Activated B cell treated with CpG ODN at 0.5 μM for 24 hours (primary cell): ENCODE results near the gene BTC. TPM values are rescaled to one million over a fixed set of nuclear protein-coding genes. Genes with fewer than 3 reads are reported as not detected.
A peak's percentile ranks its signal among the peaks of the same experiment; 100 is the strongest.

Experiments
- ATAC-seq: fragments of 200-7000 bp; cut with Tn5 transposase; one replicate; pipeline ENCODE4 v1.10.0; 2021; ENCODE audit warnings: low read depth, mild to moderate bottlenecking, moderate library complexity
- CTCF ChIA-PET: fragments of 350-600 bp; sonication (Branson Sonifier 250); formaldehyde crosslinking; loops from one replicate; lab custom pipeline; 2021; ENCODE audit warnings: antibody characterized with exemption; lab: Charles Lee
- POLR2A ChIA-PET: fragments of 350-600 bp; sonication (Branson Sonifier 250); formaldehyde crosslinking; loops from one replicate; lab custom pipeline; 2021; ENCODE audit warnings: antibody characterized with exemption; lab: Charles Lee
- DNase-seq: peaks from one replicate; pipeline ENCODE4 v3.0.0; 2022
- H3K27ac Mint-ChIP-seq: one replicate; pipeline ENCODE4 v1.8.0; 2020; ENCODE audit warnings: mixed read lengths
- H3K27me3 Mint-ChIP-seq: one replicate; pipeline ENCODE4 v1.8.0; 2021; ENCODE audit warnings: mixed read lengths
- H3K36me3 Mint-ChIP-seq: one replicate; pipeline ENCODE4 v1.8.0; 2021; ENCODE audit warnings: low read depth, mixed read lengths
- H3K4me1 Mint-ChIP-seq: one replicate; pipeline ENCODE4 v1.8.0; 2021; ENCODE audit warnings: mixed read lengths
- H3K4me3 Mint-ChIP-seq: one replicate; pipeline ENCODE4 v1.8.0; 2020; ENCODE audit warnings: mild to moderate bottlenecking, mixed read lengths
- H3K9me3 Mint-ChIP-seq: one replicate; pipeline ENCODE4 v1.8.0; 2020; ENCODE audit warnings: mixed read lengths
- intact Hi-C: fragments of 100-400 bp; cut with micrococcal nuclease; formaldehyde crosslinking; loops from one replicate; pipeline ENCODE4 v1.15.1; 2024
- total RNA-seq: library from RNA; stranded (reverse); gene quantifications from 2 replicates; pipeline ENCODE4 v1.2.3, GENCODE V29; 2022
- TF ChIP-seq, protein P1 (sequence below): fragments of 200-600 bp; IDR thresholded peaks from one replicate; pipeline ENCODE4 v1.8.0; 2022; ENCODE audit warnings: antibody characterized with exemption, mild to moderate bottlenecking

Gene BTC
- total RNA-seq, 1 donor from 2014 or later = not detected

DNA sequence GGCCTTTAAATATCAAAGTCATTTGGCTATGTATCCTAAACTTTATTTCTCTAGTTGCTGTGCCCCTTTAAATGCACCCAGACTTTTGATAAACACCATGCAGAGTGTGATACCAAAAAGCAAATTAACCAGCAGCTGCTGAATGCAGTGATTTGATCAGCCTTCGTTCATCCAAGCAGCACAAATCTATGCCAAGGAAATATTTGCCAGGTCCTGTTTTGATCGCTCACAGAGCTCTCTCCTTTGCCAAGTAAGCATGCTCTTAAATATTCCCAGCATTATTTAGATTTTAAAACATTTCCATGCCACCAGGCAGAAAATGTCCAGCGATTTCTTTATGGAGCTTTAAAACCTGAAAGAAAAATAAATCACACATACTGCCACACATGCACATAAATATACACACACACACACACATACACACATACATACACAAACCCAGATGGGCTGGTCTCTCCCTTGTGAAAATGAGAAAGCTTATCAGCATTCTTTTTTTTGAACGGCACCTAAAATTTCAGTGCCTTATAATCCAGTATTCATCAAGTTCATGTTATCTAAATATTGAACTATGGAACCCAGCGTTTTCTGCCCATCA lies 35.7 kb downstream of the BTC start:
- Mint-ChIP-seq H3K36me3 (no peaks in the 10 kb centered on the region), H3K27ac (no peak overlapping the region), H3K4me3 (no peak overlapping the region), H3K4me1 (no peaks in the 10 kb centered on the region), H3K27me3 (no peaks in the 10 kb centered on the region), H3K9me3 (no peaks in the 10 kb centered on the region)
- ATAC-seq (no peak), DNase-seq (no peak)
- intact Hi-C loops = no loop called here
- CTCF ChIA-PET = no interaction called here
- POLR2A ChIA-PET = no interaction called here
- TF ChIP-seq, protein P1, sequence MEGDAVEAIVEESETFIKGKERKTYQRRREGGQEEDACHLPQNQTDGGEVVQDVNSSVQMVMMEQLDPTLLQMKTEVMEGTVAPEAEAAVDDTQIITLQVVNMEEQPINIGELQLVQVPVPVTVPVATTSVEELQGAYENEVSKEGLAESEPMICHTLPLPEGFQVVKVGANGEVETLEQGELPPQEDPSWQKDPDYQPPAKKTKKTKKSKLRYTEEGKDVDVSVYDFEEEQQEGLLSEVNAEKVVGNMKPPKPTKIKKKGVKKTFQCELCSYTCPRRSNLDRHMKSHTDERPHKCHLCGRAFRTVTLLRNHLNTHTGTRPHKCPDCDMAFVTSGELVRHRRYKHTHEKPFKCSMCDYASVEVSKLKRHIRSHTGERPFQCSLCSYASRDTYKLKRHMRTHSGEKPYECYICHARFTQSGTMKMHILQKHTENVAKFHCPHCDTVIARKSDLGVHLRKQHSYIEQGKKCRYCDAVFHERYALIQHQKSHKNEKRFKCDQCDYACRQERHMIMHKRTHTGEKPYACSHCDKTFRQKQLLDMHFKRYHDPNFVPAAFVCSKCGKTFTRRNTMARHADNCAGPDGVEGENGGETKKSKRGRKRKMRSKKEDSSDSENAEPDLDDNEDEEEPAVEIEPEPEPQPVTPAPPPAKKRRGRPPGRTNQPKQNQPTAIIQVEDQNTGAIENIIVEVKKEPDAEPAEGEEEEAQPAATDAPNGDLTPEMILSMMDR = no peak

DNA sequence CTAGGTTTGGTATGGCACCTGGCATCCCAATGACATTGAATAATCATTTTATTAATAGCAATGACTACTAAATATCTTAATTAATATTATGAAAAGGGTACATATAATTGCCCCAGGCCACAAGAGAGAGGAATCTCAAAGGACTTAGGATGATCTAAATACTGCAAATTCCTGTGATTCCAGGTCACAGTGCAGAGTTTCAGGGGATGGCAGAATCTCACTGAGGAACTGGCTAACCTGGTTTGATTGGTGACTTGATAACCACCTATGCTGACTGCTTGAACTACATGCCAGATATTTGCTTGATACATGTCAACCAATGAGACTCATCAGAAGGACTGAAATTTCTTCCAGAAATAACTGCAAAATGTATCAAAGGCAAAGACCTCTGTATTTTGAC lies 37.2 kb downstream of the BTC start:
- no peak overlapping the region for H3K4me3 Mint-ChIP-seq
- POLR2A ChIA-PET = no interaction called here
- CTCF ChIA-PET = no interaction called here
- no peaks in the 10 kb centered on the region for H3K4me1 Mint-ChIP-seq
- DNase-seq (no peak), ATAC-seq (no peak)
- no peaks in the 10 kb centered on the region for H3K36me3 Mint-ChIP-seq
- TF ChIP-seq, protein P1 = no peak
- H3K27me3 Mint-ChIP-seq = peaks cover 2% of the 10 kb centered on the region
- no peaks in the 10 kb centered on the region for H3K9me3 Mint-ChIP-seq
- intact Hi-C loops = no loop called here
- no peak overlapping the region for H3K27ac Mint-ChIP-seq

DNA sequence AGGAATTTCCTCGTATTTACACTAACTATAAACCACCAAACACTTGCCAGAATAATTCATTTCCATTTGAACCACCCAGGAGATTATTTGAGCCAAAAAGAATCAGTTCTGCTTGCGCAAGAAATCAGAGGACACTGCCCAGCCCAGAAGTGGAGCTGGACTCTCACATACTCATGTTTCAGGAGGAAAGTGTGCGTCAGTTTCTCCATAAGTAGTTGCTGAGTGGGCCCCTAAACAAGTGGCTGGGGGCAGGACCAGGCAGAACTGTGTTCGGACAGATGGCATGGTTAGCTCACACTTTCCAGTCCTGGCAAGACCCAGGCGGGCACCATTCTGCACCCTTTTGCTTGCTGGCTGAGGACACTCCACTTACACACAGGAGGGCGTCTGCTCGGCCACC lies 38.8 kb downstream of the BTC start:
- H3K36me3 Mint-ChIP-seq = no peaks in the 10 kb centered on the region
- H3K27me3 Mint-ChIP-seq = peaks cover 2% of the 10 kb centered on the region

DNA sequence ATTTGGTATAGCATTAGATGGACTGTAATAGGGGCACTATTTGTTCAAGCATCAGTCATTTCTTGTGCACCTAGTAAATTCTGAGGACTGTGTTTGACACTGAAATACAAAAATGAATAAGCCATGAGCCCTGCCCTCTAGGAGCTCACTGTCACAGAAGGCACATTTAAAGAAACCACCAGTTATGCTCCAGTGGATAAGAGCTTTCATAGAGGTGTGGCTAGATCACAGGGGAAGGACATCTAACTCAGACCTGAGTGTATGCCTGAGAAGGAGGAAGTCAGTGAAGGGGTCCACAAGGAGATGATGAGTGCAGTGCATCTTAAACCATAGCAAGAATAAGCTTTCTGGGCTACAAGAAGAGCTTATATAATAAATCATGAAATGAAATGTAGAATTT lies 40.1 kb downstream of the BTC start:
- DNase-seq = no peak
- CTCF ChIA-PET = no interaction called here
- intact Hi-C loops = no loop called here
- H3K4me1 Mint-ChIP-seq = no peaks in the 10 kb centered on the region
- no peaks in the 10 kb centered on the region for H3K9me3 Mint-ChIP-seq
- TF ChIP-seq, protein P1 = no peak
- no peaks in the 10 kb centered on the region for H3K36me3 Mint-ChIP-seq
- peak; percentile 52 for ATAC-seq
- H3K4me3 Mint-ChIP-seq = no peak overlapping the region
- POLR2A ChIA-PET = no interaction called here
- H3K27me3 Mint-ChIP-seq = peaks cover 2% of the 10 kb centered on the region
- no peak overlapping the region for H3K27ac Mint-ChIP-seq

More for the DNA sequence above, 38.8 kb downstream of the BTC start:
- CTCF ChIA-PET = no interaction called here
- TF ChIP-seq, protein P1 = no peak
- ATAC-seq (no peak), DNase-seq (no peak)
- Mint-ChIP-seq H3K4me3 (no peak overlapping the region), H3K9me3 (no peaks in the 10 kb centered on the region), H3K27ac (no peak overlapping the region), H3K4me1 (no peaks in the 10 kb centered on the region)
- intact Hi-C loops = no loop called here
- POLR2A ChIA-PET = no interaction called here

DNA sequence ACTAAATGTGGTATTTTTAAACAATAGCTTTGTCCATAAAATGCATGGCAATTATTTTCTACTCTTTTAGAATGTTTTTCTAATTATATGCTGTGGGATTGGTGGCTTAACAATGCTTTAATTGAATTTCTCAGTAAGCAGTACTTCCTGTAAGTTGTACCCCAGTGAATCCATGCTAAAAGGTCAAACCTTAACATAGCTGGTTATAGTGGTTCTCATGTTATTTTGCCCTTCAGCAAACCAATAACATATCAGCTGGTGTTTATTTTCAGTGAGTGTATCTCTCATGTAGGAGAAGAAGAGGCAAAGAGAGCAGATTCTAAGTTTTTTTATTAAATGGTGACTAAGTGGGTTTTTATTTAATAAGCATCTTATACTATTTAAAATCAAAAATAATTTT lies 41.5 kb downstream of the BTC start:
- DNase-seq = no peak
- POLR2A ChIA-PET = no interaction called here
- CTCF ChIA-PET = no interaction called here
- Mint-ChIP-seq H3K4me3 (no peak overlapping the region), H3K36me3 (no peaks in the 10 kb centered on the region), H3K27ac (no peak overlapping the region), H3K9me3 (no peaks in the 10 kb centered on the region), H3K4me1 (no peaks in the 10 kb centered on the region), H3K27me3 (peaks cover 2% of the 10 kb centered on the region)
- ATAC-seq = no peak
- TF ChIP-seq, protein P1 = no peak
- intact Hi-C loops = no loop called here
